Neural cell (in vitro differentiated cells): ENCODE results near the gene CARHSP1. TPM values are rescaled to one million over a fixed set of nuclear protein-coding genes. Genes with fewer than 3 reads are reported as not detected.

Source experiments
- H2AFZ ChIP-seq: fragments of 200-600, 300-800 bp; sonication (generic), shearing (Covaris generic); 2 replicates; pipeline ENCODE4 v1.6.0; 2014; ENCODE audit warnings: low read depth, mild to moderate bottlenecking, antibody characterized with exemption, low read length, moderate library complexity
- H3F3A ChIP-seq: fragments of 200-600 bp; shearing (Covaris generic); 2 replicates; pipeline ENCODE4 v1.6.1; 2016; ENCODE audit warnings: mild to moderate bottlenecking, moderate library complexity, mixed read lengths, antibody characterized with exemption, low read length; ENCODE audit not compliant: insufficient read depth, poor library complexity, severe bottlenecking
- H3K27ac ChIP-seq: fragments of 200-600, 300-800 bp; sonication (generic), shearing (Covaris generic); 2 replicates; pipeline ENCODE4 v1.5.1; 2014; ENCODE audit warnings: mild to moderate bottlenecking, low read length, moderate library complexity
- H3K27me3 ChIP-seq: fragments of 300-800, 200-600 bp; sonication (generic), shearing (Covaris generic); 2 replicates; pipeline ENCODE4 v1.6.0; 2014; ENCODE audit warnings: mild to moderate bottlenecking, low read depth, low read length, moderate library complexity; ENCODE audit not compliant: insufficient read depth
- H3K36me3 ChIP-seq: fragments of 300-800, 200-600 bp; sonication (generic), shearing (Covaris generic); 2 replicates; pipeline ENCODE4 v1.5.1; 2014; ENCODE audit warnings: mild to moderate bottlenecking, antibody characterized with exemption, low read length, moderate library complexity; ENCODE audit not compliant: insufficient read depth
- H3K4me2 ChIP-seq: fragments of 300-800, 200-600 bp; sonication (generic), shearing (Covaris generic); 2 replicates; pipeline ENCODE4 v1.6.0; 2014; ENCODE audit warnings: mild to moderate bottlenecking, low read length
- H3K4me3 ChIP-seq: fragments of 300-800, 200-600 bp; sonication (generic), shearing (Covaris generic); 2 replicates; pipeline ENCODE4 v1.5.1; 2014; ENCODE audit warnings: mild to moderate bottlenecking, low read length, moderate library complexity
- H3K79me2 ChIP-seq: fragments of 200-600 bp; shearing (Covaris generic); replicated peaks from 2 replicates; pipeline ENCODE4 v1.6.0; 2014; ENCODE audit warnings: mild to moderate bottlenecking, low read length, moderate library complexity; ENCODE audit not compliant: insufficient read depth
- H3K9ac ChIP-seq: fragments of 300-800, 200-600 bp; sonication (generic), shearing (Covaris generic); 2 replicates; pipeline ENCODE4 v1.6.1; 2016; ENCODE audit warnings: mild to moderate bottlenecking, low read length, mixed read lengths
- H3K9me2 ChIP-seq: fragments of 200-600 bp; shearing (Covaris generic); 2 replicates; pipeline ENCODE4 v1.6.1; 2016; ENCODE audit warnings: mild to moderate bottlenecking, low read length, mixed read lengths; ENCODE audit not compliant: insufficient read depth
- H3K9me3 ChIP-seq: fragments of 200-600, 300-800 bp; sonication (generic), shearing (Covaris generic); 2 replicates; pipeline ENCODE4 v1.6.1; 2016; ENCODE audit warnings: mild to moderate bottlenecking, mixed run types, low read length, moderate library complexity, mixed read lengths
- H4K20me1 ChIP-seq: fragments of 200-600 bp; shearing (Covaris generic); 2 replicates; pipeline ENCODE4 v1.6.1; 2016; ENCODE audit warnings: mild to moderate bottlenecking, mixed run types; ENCODE audit not compliant: insufficient read depth
- EP300 ChIP-seq: fragments of 450-650 bp; conservative IDR thresholded peaks from 2 replicates; pipeline ENCODE4 v1.6.1; 2014; ENCODE audit warnings: antibody characterized with exemption, mild to moderate bottlenecking, moderate library complexity; ENCODE audit not compliant: poor library complexity, severe bottlenecking
- EZH2 ChIP-seq: fragments of 200-600, 300-800 bp; shearing (Covaris generic), sonication (generic); IDR thresholded peaks from 2 replicates; pipeline ENCODE4 v1.6.1; 2014; ENCODE audit warnings: antibody characterized with exemption, low read length, borderline replicate concordance, mild to moderate bottlenecking; ENCODE audit not compliant: insufficient read depth, poor library complexity, severe bottlenecking
- MXI1 ChIP-seq: fragments of 450-650 bp; conservative IDR thresholded peaks from 2 replicates; pipeline ENCODE4 v1.6.1; 2014; ENCODE audit warnings: antibody characterized with exemption, mild to moderate bottlenecking; ENCODE audit not compliant: poor library complexity, severe bottlenecking
- POLR2AphosphoS5 ChIP-seq: IDR thresholded peaks from 2 replicates; pipeline ENCODE4 v1.6.1; 2012
- RAD21 ChIP-seq: fragments of 450-650 bp; conservative IDR thresholded peaks from 2 replicates; pipeline ENCODE4 v1.6.1; 2014; ENCODE audit warnings: antibody characterized with exemption, mild to moderate bottlenecking, moderate library complexity
- SMC3 ChIP-seq: fragments of 450-650 bp; conservative IDR thresholded peaks from 2 replicates; pipeline ENCODE4 v1.6.1; 2014; ENCODE audit warnings: antibody characterized with exemption, mild to moderate bottlenecking, moderate library complexity; ENCODE audit not compliant: poor library complexity
- TAF1 ChIP-seq: IDR thresholded peaks from 2 replicates; pipeline ENCODE4 v1.6.1; 2012; ENCODE audit warnings: low read depth
- polyA plus RNA-seq: library from polyadenylated mRNA; depleted of rRNA; stranded (reverse); fragments of >200 nt; gene quantifications from 2 replicates; pipeline ENCODE4 v1.2.3, GENCODE V29; 2014
- TF ChIP-seq, protein P1 (sequence below): IDR thresholded peaks from 2 replicates; pipeline ENCODE4 v1.6.1; 2012; ENCODE audit warnings: borderline replicate concordance
- TF ChIP-seq, protein P2 (sequence below): fragments of 450-650 bp; IDR thresholded peaks from 2 replicates; pipeline ENCODE4 v1.5.1; 2014; ENCODE audit warnings: antibody characterized with exemption, mild to moderate bottlenecking, moderate library complexity; ENCODE audit not compliant: poor library complexity, severe bottlenecking

CARHSP1 gene
- polyA plus RNA-seq, 1 donor from 2014 or later, result 102 TPM

GRCh38 chr16:8894736-8895334 is 26.0 kb upstream of the CARHSP1 start:
- H3K4me3 ChIP-seq, result no peak overlapping the region
- H3K79me2 ChIP-seq, result no peaks in the 10 kb centered on the region
- H3K9me3 ChIP-seq, result no peaks in the 10 kb centered on the region
- no peak overlapping the region for H2AFZ ChIP-seq
- no peak overlapping the region for H3K9ac ChIP-seq
- H3F3A ChIP-seq, result no peaks in the 10 kb centered on the region
- no peaks in the 10 kb centered on the region for H3K9me2 ChIP-seq
- no peaks in the 10 kb centered on the region for H4K20me1 ChIP-seq
- TF ChIP-seq TAF1, result no peak
- TF ChIP-seq RAD21, result no peak
- no peak for TF ChIP-seq EP300
- TF ChIP-seq, protein P1, sequence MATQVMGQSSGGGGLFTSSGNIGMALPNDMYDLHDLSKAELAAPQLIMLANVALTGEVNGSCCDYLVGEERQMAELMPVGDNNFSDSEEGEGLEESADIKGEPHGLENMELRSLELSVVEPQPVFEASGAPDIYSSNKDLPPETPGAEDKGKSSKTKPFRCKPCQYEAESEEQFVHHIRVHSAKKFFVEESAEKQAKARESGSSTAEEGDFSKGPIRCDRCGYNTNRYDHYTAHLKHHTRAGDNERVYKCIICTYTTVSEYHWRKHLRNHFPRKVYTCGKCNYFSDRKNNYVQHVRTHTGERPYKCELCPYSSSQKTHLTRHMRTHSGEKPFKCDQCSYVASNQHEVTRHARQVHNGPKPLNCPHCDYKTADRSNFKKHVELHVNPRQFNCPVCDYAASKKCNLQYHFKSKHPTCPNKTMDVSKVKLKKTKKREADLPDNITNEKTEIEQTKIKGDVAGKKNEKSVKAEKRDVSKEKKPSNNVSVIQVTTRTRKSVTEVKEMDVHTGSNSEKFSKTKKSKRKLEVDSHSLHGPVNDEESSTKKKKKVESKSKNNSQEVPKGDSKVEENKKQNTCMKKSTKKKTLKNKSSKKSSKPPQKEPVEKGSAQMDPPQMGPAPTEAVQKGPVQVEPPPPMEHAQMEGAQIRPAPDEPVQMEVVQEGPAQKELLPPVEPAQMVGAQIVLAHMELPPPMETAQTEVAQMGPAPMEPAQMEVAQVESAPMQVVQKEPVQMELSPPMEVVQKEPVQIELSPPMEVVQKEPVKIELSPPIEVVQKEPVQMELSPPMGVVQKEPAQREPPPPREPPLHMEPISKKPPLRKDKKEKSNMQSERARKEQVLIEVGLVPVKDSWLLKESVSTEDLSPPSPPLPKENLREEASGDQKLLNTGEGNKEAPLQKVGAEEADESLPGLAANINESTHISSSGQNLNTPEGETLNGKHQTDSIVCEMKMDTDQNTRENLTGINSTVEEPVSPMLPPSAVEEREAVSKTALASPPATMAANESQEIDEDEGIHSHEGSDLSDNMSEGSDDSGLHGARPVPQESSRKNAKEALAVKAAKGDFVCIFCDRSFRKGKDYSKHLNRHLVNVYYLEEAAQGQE, result no peak
- no peak for TF ChIP-seq SMC3
- TF ChIP-seq EZH2, result no peak
- TF ChIP-seq MXI1, result no peak
- no peak for TF ChIP-seq POLR2AphosphoS5
- TF ChIP-seq, protein P2, sequence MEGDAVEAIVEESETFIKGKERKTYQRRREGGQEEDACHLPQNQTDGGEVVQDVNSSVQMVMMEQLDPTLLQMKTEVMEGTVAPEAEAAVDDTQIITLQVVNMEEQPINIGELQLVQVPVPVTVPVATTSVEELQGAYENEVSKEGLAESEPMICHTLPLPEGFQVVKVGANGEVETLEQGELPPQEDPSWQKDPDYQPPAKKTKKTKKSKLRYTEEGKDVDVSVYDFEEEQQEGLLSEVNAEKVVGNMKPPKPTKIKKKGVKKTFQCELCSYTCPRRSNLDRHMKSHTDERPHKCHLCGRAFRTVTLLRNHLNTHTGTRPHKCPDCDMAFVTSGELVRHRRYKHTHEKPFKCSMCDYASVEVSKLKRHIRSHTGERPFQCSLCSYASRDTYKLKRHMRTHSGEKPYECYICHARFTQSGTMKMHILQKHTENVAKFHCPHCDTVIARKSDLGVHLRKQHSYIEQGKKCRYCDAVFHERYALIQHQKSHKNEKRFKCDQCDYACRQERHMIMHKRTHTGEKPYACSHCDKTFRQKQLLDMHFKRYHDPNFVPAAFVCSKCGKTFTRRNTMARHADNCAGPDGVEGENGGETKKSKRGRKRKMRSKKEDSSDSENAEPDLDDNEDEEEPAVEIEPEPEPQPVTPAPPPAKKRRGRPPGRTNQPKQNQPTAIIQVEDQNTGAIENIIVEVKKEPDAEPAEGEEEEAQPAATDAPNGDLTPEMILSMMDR, result no peak
- no peaks in the 10 kb centered on the region for H3K27me3 ChIP-seq
- H3K4me2 ChIP-seq, result no peak overlapping the region
- H3K27ac ChIP-seq, result no peak overlapping the region
- peaks cover 13% of the 10 kb centered on the region for H3K36me3 ChIP-seq

- TF ChIP-seq EZH2 (no peak), RAD21 (no peak), MXI1 (no peak)
- TF ChIP-seq, protein P2, result no peak
- Histone ChIP-seq H2AFZ (no peak overlapping the region), H3K9ac (no peak overlapping the region), H3K27ac (no peak overlapping the region), H3K9me2 (no peaks in the 10 kb centered on the region), H3K36me3 (peaks cover 13% of the 10 kb centered on the region), H3K4me2 (no peak overlapping the region), H3F3A (no peaks in the 10 kb centered on the region), H3K79me2 (no peaks in the 10 kb centered on the region), H3K4me3 (no peak overlapping the region), H3K9me3 (no peaks in the 10 kb centered on the region), H4K20me1 (no peaks in the 10 kb centered on the region), H3K27me3 (no peaks in the 10 kb centered on the region)
These were observed 25.3 kb upstream of the CARHSP1 start for GRCh38 chr16:8893976-8894690.
